Activated naive CD8-positive, alpha-beta T cell (primary cell): Measurements from ENCODE around the gene TMEM51.
"Not testable (repeated sequence)": the region's sequence is repeated elsewhere in the genome, so short reads cannot be mapped to it uniquely, and the experiment has no call there.

Source experiments
- H3K27ac Mint-ChIP-seq: one replicate; pipeline ENCODE4 v1.8.0; 2021; ENCODE audit warnings: mixed read lengths
- H3K27me3 Mint-ChIP-seq: one replicate; pipeline ENCODE4 v1.8.0; 2021; ENCODE audit warnings: mixed read lengths
- H3K36me3 Mint-ChIP-seq: one replicate; pipeline ENCODE4 v1.8.0; 2021; ENCODE audit warnings: mixed read lengths
- H3K4me1 Mint-ChIP-seq: one replicate; pipeline ENCODE4 v1.8.0; 2021; ENCODE audit warnings: low read depth, mixed read lengths
- H3K4me3 Mint-ChIP-seq: one replicate; pipeline ENCODE4 v1.8.0; 2021; ENCODE audit warnings: mild to moderate bottlenecking, mixed read lengths
- H3K9me3 Mint-ChIP-seq: one replicate; pipeline ENCODE4 v1.8.0; 2021; ENCODE audit warnings: low read depth, mixed read lengths

The TMEM51 gene

DNA sequence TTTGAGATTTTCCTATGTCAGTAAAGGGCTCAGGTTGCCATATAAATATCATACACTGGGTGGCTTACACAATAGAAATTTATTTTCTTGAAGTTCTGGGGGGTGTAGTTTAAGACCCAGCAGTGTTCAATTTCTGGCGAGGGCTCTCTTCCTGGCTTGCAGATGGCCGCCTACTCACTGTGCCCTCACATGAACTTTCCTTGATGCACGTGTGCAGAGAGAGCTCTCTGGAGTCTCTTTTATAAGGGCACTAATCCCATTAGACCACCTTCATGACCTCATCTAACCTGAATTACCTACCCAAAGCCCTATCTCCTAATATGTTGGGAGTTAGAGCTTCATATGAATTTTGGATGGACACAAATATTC, 21.1 kb downstream of the TMEM51 start:
- Mint-ChIP-seq H3K27ac (no peak overlapping the region), H3K4me1 (peaks cover 24% of the 10 kb centered on the region), H3K4me3 (no peak overlapping the region), H3K27me3 (peaks cover 14% of the 10 kb centered on the region), H3K9me3 (no peaks in the 10 kb centered on the region), H3K36me3 (peaks cover 3% of the 10 kb centered on the region)

- Mint-ChIP-seq H3K4me1 (peaks cover 24% of the 10 kb centered on the region), H3K27me3 (peaks cover 11% of the 10 kb centered on the region)
- not testable (repeated sequence) for H3K27ac Mint-ChIP-seq, H3K36me3 Mint-ChIP-seq, H3K9me3 Mint-ChIP-seq, H3K4me3 Mint-ChIP-seq
Observed at GRCh38 chr1:15175324-15176094, 22.0 kb downstream of the TMEM51 start.

- no peak overlapping the region for H3K27ac Mint-ChIP-seq
- H3K4me3 Mint-ChIP-seq: no peak overlapping the region
- H3K36me3 Mint-ChIP-seq: peaks cover 3% of the 10 kb centered on the region
- no peaks in the 10 kb centered on the region for H3K9me3 Mint-ChIP-seq
- H3K27me3 Mint-ChIP-seq: peaks cover 11% of the 10 kb centered on the region
- peaks cover 24% of the 10 kb centered on the region for H3K4me1 Mint-ChIP-seq
Observed at GRCh38 chr1:15176120-15176519, 22.6 kb downstream of the TMEM51 start.

DNA sequence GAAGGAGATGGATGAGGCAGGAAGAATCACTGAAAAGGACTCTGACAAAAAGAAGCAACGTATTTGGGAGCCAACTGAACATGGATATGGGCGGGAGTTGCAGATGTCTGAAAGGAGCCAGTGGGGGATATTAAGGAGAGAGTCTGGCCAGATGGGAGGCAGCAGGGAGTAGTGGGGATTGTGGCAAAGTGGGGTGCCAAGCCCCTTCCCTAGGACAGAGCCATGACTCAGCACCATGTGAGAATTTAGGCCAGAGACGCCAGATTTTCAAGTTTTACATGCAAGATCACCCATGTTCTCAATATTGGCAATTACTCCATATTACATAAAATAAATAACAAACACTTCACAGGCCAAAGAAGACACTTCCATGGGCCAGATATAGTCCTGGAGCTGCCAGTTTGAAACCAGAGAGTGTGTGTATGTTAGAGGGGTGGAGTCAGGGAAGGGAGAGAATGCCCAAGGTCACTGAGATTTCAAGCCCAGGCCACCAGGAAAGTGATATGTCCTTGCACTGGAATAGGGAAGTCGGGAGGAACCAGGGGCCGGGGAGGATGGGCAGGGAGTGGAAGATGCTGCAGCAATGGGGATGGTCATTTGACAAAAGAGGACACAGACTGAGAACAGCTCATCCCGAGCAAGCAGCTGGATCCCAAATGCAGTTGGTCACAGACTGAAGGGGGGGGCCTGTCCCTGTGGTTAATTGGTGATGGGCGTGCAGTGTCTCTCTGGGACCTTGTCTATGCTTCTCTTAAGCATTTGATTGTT, 23.5 kb downstream of the TMEM51 start:
- peaks cover 3% of the 10 kb centered on the region for H3K36me3 Mint-ChIP-seq
- H3K27ac Mint-ChIP-seq: no peak overlapping the region
- peaks cover 22% of the 10 kb centered on the region for H3K4me1 Mint-ChIP-seq
- H3K9me3 Mint-ChIP-seq: no peaks in the 10 kb centered on the region
- peaks cover 11% of the 10 kb centered on the region for H3K27me3 Mint-ChIP-seq
- no peak overlapping the region for H3K4me3 Mint-ChIP-seq

GRCh38 chr1:15177710-15178166, 24.2 kb downstream of the TMEM51 start:
- peaks cover 3% of the 10 kb centered on the region for H3K36me3 Mint-ChIP-seq
- peaks cover 17% of the 10 kb centered on the region for H3K4me1 Mint-ChIP-seq
- H3K4me3 Mint-ChIP-seq: no peak overlapping the region
- peaks cover 13% of the 10 kb centered on the region for H3K27me3 Mint-ChIP-seq
- H3K9me3 Mint-ChIP-seq: no peaks in the 10 kb centered on the region
- no peak overlapping the region for H3K27ac Mint-ChIP-seq

- Mint-ChIP-seq H3K36me3 (peaks cover 3% of the 10 kb centered on the region), H3K27me3 (peaks cover 11% of the 10 kb centered on the region), H3K4me3 (no peak overlapping the region), H3K9me3 (no peaks in the 10 kb centered on the region), H3K27ac (no peak overlapping the region), H3K4me1 (peaks cover 13% of the 10 kb centered on the region)
Observed at GRCh38 chr1:15178571-15179484, 25.3 kb downstream of the TMEM51 start.

DNA sequence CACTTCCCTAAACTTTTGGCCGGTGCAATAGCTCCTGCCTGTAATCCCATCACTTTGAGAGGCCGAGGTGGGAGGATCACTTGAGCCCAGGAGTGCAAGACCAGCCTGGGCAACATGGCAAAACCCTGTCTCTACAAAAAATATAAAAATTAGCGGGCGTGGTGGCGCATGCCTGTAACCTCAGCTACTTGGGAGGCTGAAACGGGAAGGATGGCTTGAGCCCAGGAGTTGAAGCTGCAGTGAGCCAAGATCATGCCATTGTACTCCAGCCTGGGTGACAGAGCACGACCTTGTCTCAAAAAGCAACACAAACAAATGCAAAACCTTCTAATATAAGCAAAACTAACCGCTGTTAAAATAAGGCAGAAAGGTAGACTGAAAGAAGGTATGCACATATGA, 25.9 kb downstream of the TMEM51 start:
- Mint-ChIP-seq H3K9me3 (no peaks in the 10 kb centered on the region), H3K4me3 (no peak overlapping the region), H3K36me3 (peaks cover 3% of the 10 kb centered on the region)

GRCh38 chr1:15180189-15180588, 26.6 kb downstream of the TMEM51 start:
- Mint-ChIP-seq H3K27me3 (peaks cover 11% of the 10 kb centered on the region), H3K4me1 (peaks cover 7% of the 10 kb centered on the region), H3K27ac (no peak overlapping the region), H3K4me3 (no peak overlapping the region), H3K36me3 (peaks cover 3% of the 10 kb centered on the region), H3K9me3 (no peaks in the 10 kb centered on the region)

More for the DNA sequence above, 25.9 kb downstream of the TMEM51 start:
- Mint-ChIP-seq H3K27me3 (peaks cover 11% of the 10 kb centered on the region), H3K27ac (no peak overlapping the region), H3K4me1 (peaks cover 11% of the 10 kb centered on the region)

GRCh38 chr1:15180945-15181523, 27.5 kb downstream of the TMEM51 start:
- H3K4me1 Mint-ChIP-seq: peaks cover under 1% of the 10 kb centered on the region
- H3K27ac Mint-ChIP-seq: no peak overlapping the region
- peaks cover 3% of the 10 kb centered on the region for H3K36me3 Mint-ChIP-seq
- no peaks in the 10 kb centered on the region for H3K9me3 Mint-ChIP-seq
- no peak overlapping the region for H3K4me3 Mint-ChIP-seq
- H3K27me3 Mint-ChIP-seq: peaks cover 12% of the 10 kb centered on the region

DNA sequence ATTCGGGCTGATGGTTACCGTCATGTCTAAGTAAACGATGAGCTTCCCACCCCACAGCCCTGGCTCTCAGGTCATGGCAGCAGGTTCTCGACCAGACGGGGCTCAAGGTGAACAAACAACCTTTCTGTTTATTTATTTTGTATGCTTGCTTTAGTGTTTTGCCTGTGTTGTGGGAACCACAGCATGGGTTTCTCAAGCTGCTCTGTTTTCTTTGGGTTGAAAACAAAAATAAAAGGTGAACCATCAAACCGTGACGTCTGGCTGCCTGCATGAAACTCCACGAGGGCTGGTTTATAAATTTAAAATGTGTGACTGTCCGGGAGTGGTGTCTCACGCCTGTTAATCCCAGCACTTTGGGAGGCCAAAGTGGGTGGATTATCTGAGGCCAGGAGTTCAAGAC, 28.0 kb downstream of the TMEM51 start:
- no peaks in the 10 kb centered on the region for H3K9me3 Mint-ChIP-seq
- H3K36me3 Mint-ChIP-seq: peaks cover 3% of the 10 kb centered on the region
- H3K27ac Mint-ChIP-seq: no peak overlapping the region
- H3K4me3 Mint-ChIP-seq: no peak overlapping the region
- H3K27me3 Mint-ChIP-seq: peaks cover 16% of the 10 kb centered on the region
- H3K4me1 Mint-ChIP-seq: no peaks in the 10 kb centered on the region

- H3K4me3 Mint-ChIP-seq: no peak overlapping the region
- H3K27ac Mint-ChIP-seq: no peak overlapping the region
- H3K36me3 Mint-ChIP-seq: no peaks in the 10 kb centered on the region
- no peaks in the 10 kb centered on the region for H3K9me3 Mint-ChIP-seq
- H3K27me3 Mint-ChIP-seq: peaks cover 8% of the 10 kb centered on the region
- no peaks in the 10 kb centered on the region for H3K4me1 Mint-ChIP-seq
Observed at GRCh38 chr1:15184436-15185241, 31.1 kb downstream of the TMEM51 start.

DNA sequence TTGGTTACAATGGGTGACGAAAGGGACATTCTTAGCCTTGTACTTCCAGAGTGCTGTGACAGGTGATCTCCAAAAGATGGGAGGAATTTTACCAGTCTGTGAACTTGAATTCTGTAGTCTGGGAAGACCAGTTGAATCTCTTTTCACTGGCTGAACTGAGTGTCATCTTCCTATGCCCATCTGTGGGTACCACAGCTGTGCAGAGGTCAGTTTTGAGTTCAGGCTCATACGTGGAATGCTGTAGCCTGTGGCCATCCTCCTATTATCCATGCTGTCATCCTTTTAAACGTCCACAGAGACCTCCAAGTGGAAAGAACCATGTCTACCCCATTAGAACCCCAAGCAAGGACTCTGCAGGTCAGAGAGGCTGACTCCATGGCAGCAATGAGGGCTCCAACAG, 32.1 kb downstream of the TMEM51 start:
- Mint-ChIP-seq H3K4me3 (no peak overlapping the region), H3K27ac (no peak overlapping the region), H3K27me3 (peaks cover 8% of the 10 kb centered on the region), H3K4me1 (no peaks in the 10 kb centered on the region), H3K36me3 (no peaks in the 10 kb centered on the region), H3K9me3 (no peaks in the 10 kb centered on the region)

DNA sequence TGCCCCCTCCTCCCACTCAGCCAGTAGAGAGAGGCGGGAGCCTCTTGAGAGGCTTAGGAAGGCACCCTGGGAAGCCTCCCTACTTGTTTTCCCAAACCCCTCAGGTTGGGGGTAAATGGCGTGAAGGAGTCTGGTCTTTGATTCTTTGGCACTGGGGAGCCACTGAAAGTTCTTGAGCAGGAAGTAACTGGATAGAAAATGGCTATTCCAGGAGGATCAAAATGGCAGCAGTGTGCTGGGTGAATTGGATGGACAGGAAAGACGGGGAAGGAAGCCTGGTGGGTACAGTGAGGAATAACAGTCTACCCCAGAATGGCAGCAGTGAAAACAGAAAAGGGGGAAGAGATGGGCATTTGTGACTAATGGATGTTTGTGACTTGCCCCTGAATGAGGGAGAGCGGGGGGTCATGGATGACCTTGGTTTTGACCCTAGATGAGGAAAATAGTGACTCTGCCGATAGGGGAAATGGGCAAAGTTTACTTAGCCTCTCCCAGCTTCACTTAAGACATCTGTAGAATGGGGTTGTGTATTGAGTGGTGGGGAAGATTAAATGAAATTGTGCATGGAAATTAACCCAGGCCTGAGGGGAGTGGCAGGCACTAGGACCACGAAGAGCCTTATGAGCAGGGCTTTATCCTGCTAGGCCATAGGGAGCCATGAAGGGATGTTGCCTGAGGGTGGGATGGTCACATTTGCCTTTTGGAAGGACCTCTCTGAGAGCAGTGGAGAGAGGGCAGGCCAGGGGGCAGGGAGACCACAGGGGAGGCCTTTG, 32.7 kb downstream of the TMEM51 start:
- Mint-ChIP-seq H3K27ac (no peak overlapping the region), H3K27me3 (peaks cover 8% of the 10 kb centered on the region), H3K9me3 (no peaks in the 10 kb centered on the region), H3K4me3 (no peak overlapping the region), H3K36me3 (no peaks in the 10 kb centered on the region), H3K4me1 (no peaks in the 10 kb centered on the region)
